ENCODE measurements around the gene SOX15.
A peak's percentile ranks its signal among the peaks of the same experiment; 100 is the strongest.
"Not testable (repeated sequence)": the region's sequence is repeated elsewhere in the genome, so short reads cannot be mapped to it uniquely, and the experiment has no call there.

SOX15 gene

GRCh38 chr17:7611635-7612293 is 21.9 kb upstream of the SOX15 start:
- no peak for DNase-seq (ENCODE audit: extremely low spot score, insufficient read length, low read depth)
- FAIRE-seq = no peak

GRCh38 chr17:7610641-7611040 is 20.7 kb upstream of the SOX15 start:
- FAIRE-seq (no peak), DNase-seq (ENCODE audit: extremely low spot score, insufficient read length, low read depth) (no peak)

GRCh38 chr17:7606280-7606679 is 16.4 kb upstream of the SOX15 start:
- FAIRE-seq = no peak
- DNase-seq (ENCODE audit: extremely low spot score, insufficient read length, low read depth) = no peak

GRCh38 chr17:7597561-7597960 is 7.7 kb upstream of the SOX15 start:
- DNase-seq (ENCODE audit: extremely low spot score, insufficient read length, low read depth); FAIRE-seq: not testable (repeated sequence)

- no peak for DNase-seq (ENCODE audit: extremely low spot score, insufficient read length, low read depth)
- FAIRE-seq = no peak
These were observed 3.4 kb upstream of the SOX15 start for GRCh38 chr17:7593296-7593695.

- no peak for FAIRE-seq
These were observed 2.6 kb upstream of the SOX15 start for GRCh38 chr17:7592422-7593021.

GRCh38 chr17:7591596-7591995 is 1.7 kb upstream of the SOX15 start:
- FAIRE-seq = no peak
- no peak for DNase-seq (ENCODE audit: extremely low spot score, insufficient read length, low read depth)

More at GRCh38 chr17:7592422-7593021, 2.6 kb upstream of the SOX15 start:
- DNase-seq (ENCODE audit: extremely low spot score, insufficient read length, low read depth) = no peak

GRCh38 chr17:7590743-7591142 is 849 bp upstream of the SOX15 start:
- no peak for DNase-seq (ENCODE audit: extremely low spot score, insufficient read length, low read depth)
- FAIRE-seq = no peak

- FAIRE-seq = peak; percentile 72
- peak; percentile 62 for DNase-seq (ENCODE audit: extremely low spot score, insufficient read length, low read depth)
These were observed 558 bp downstream of the SOX15 start for GRCh38 chr17:7589204-7589868.

- FAIRE-seq (no peak), DNase-seq (ENCODE audit: extremely low spot score, insufficient read length, low read depth) (no peak)
These were observed 1.2 kb downstream of the SOX15 start for GRCh38 chr17:7588553-7589203.

- DNase-seq (ENCODE audit: extremely low spot score, insufficient read length, low read depth) (no peak), FAIRE-seq (no peak)
These were observed 2.3 kb downstream of the SOX15 start for GRCh38 chr17:7587420-7588151.

GRCh38 chr17:7586673-7587419 is 3.0 kb downstream of the SOX15 start:
- FAIRE-seq = peak; percentile 36
- DNase-seq (ENCODE audit: extremely low spot score, insufficient read length, low read depth) = no peak

- DNase-seq (ENCODE audit: extremely low spot score, insufficient read length, low read depth) = peak; percentile 87
- peak; percentile 97 for FAIRE-seq
These were observed 6.4 kb downstream of the SOX15 start, which contains the start of gene MPDU1 for GRCh38 chr17:7583253-7584109. TSS of gene MPDU1 (plus strand) at chr17:7583852. CDS start at chr17:7583863, 11 bp downstream.

- no peak for DNase-seq (ENCODE audit: extremely low spot score, insufficient read length, low read depth)
- no peak for FAIRE-seq
These were observed 7.3 kb downstream of the SOX15 start for GRCh38 chr17:7582396-7583252.

GRCh38 chr17:7580604-7581575 is 9.0 kb downstream of the SOX15 start:
- FAIRE-seq (no peak), DNase-seq (ENCODE audit: extremely low spot score, insufficient read length, low read depth) (no peak)

GRCh38 chr17:7579834-7580603 is 9.9 kb downstream of the SOX15 start:
- FAIRE-seq (no peak), DNase-seq (ENCODE audit: extremely low spot score, insufficient read length, low read depth) (no peak)
